Measurements from ENCODE around the gene ANKRD55.
"Not testable (repeated sequence)": the region's sequence is repeated elsewhere in the genome, so short reads cannot be mapped to it uniquely, and the experiment has no call there.

Gene ANKRD55

GRCh38 chr5:56154732-56155484 is 78.2 kb downstream of the ANKRD55 start:
- no peaks in the 10 kb centered on the region for H3K36me3 ChIP-seq (ENCODE audit: control insufficient read depth in 2 of 2, insufficient read depth in 1 of 2, low read length in 2 of 2)
- ChIA-PET POLR2A (interaction anchor here (0.6 to 0.7 kb wide), 2 partner anchors 22 to 160 kb away, joined by 3 to 4 read pairs; partner anchors contain the start of gene IL6ST), CTCF (interaction anchor here (1.2 kb wide), 1 partner anchor 394 kb away, joined by 4 read pairs; no protein-coding TSS in a partner anchor)
- TF ChIP-seq ZNF843 (tag by site-specific recombination; IDR thresholded peaks at IDR 0.05) = no peak
- TF ChIP-seq ZBTB17 (tag by site-specific recombination; IDR thresholded peaks at IDR 0.05) = peak; percentile 39; the same call in 1 of the 2 replicates
- H3K4me1 ChIP-seq (ENCODE audit: control insufficient read depth, insufficient read depth, low read length) = no peaks in the 10 kb centered on the region
- H3K4me3 ChIP-seq (ENCODE audit: low read depth, low read length) = no peak overlapping the region
- H3K9me3 ChIP-seq (ENCODE audit: control insufficient read depth, insufficient read depth, low read depth, low read length) = no peaks in the 10 kb centered on the region
- H3K27ac ChIP-seq (ENCODE audit: extremely low read depth, low read depth, low read length) = no peak overlapping the region

GRCh38 chr5:56152437-56152836 is 80.7 kb downstream of the ANKRD55 start:
- ChIA-PET POLR2A (no interaction called here), CTCF (no interaction called here)
- no peaks in the 10 kb centered on the region for H3K36me3 ChIP-seq (ENCODE audit: control insufficient read depth in 2 of 2, insufficient read depth in 1 of 2, low read length in 2 of 2)
- no peak for TF ChIP-seq MYNN (tag by site-specific recombination; IDR thresholded peaks at IDR 0.05; ENCODE audit: borderline replicate concordance)
- no peak for TF ChIP-seq HOXA7 (CRISPR knock-in tag; IDR thresholded peaks at IDR 0.05; ENCODE audit: borderline replicate concordance)
- TF ChIP-seq ZNF513 (tag by site-specific recombination; IDR thresholded peaks at IDR 0.05) = no peak
- no peak for TF ChIP-seq KLF1 (tag by site-specific recombination; IDR thresholded peaks at IDR 0.05)
- TF ChIP-seq PRDM1 (tag by site-specific recombination; IDR thresholded peaks at IDR 0.05) = no peak
- TF ChIP-seq ZNF266 (tag by site-specific recombination; IDR thresholded peaks at IDR 0.05; ENCODE audit: low read depth) = no peak
- no peak for TF ChIP-seq ZNF133 (tag by site-specific recombination; IDR thresholded peaks at IDR 0.05)
- TF ChIP-seq ZNF10 (tag by site-specific recombination; IDR thresholded peaks at IDR 0.05) = no peak
- no peak for TF ChIP-seq RBAK (tag by site-specific recombination; IDR thresholded peaks at IDR 0.05)
- TF ChIP-seq SETDB1 (IDR thresholded peaks at IDR 0.05; ENCODE audit: insufficient read length, low read length) = no peak
- TF ChIP-seq, protein P1, sequence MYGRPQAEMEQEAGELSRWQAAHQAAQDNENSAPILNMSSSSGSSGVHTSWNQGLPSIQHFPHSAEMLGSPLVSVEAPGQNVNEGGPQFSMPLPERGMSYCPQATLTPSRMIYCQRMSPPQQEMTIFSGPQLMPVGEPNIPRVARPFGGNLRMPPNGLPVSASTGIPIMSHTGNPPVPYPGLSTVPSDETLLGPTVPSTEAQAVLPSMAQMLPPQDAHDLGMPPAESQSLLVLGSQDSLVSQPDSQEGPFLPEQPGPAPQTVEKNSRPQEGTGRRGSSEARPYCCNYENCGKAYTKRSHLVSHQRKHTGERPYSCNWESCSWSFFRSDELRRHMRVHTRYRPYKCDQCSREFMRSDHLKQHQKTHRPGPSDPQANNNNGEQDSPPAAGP (tag by site-specific recombination; IDR thresholded peaks at IDR 0.05) = no peak
- no peak for TF ChIP-seq KLF10 (tag by site-specific recombination; IDR thresholded peaks at IDR 0.05)
- no peaks in the 10 kb centered on the region for H3K4me1 ChIP-seq (ENCODE audit: control insufficient read depth, insufficient read depth, low read length)
- H3K4me3 ChIP-seq (ENCODE audit: low read depth, low read length) = no peak overlapping the region
- no peaks in the 10 kb centered on the region for H3K9me3 ChIP-seq (ENCODE audit: control insufficient read depth, insufficient read depth, low read depth, low read length)
- H3K27ac ChIP-seq (ENCODE audit: extremely low read depth, low read depth, low read length) = no peak overlapping the region

GRCh38 chr5:56150756-56151155 is 82.4 kb downstream of the ANKRD55 start:
- H3K9me3 ChIP-seq (ENCODE audit: control insufficient read depth, insufficient read depth, low read depth, low read length); H3K27ac ChIP-seq (ENCODE audit: extremely low read depth, low read depth, low read length); POLR2A ChIA-PET; H3K36me3 ChIP-seq (ENCODE audit: control insufficient read depth in 2 of 2, insufficient read depth in 1 of 2, low read length in 2 of 2); CTCF ChIA-PET; H3K4me1 ChIP-seq (ENCODE audit: control insufficient read depth, insufficient read depth, low read length); H3K4me3 ChIP-seq (ENCODE audit: low read depth, low read length): not testable (repeated sequence)

GRCh38 chr5:56148453-56148971 is 84.6 kb downstream of the ANKRD55 start:
- Histone ChIP-seq H3K4me1 (ENCODE audit: control insufficient read depth, insufficient read depth, low read length) (no peaks in the 10 kb centered on the region), H3K27ac (ENCODE audit: extremely low read depth, low read depth, low read length) (no peak overlapping the region), H3K4me3 (ENCODE audit: low read depth, low read length) (no peak overlapping the region), H3K36me3 (ENCODE audit: control insufficient read depth in 2 of 2, insufficient read depth in 1 of 2, low read length in 2 of 2) (no peaks in the 10 kb centered on the region), H3K9me3 (ENCODE audit: control insufficient read depth, insufficient read depth, low read depth, low read length) (no peaks in the 10 kb centered on the region)
- ChIA-PET POLR2A (no interaction called here), CTCF (interaction anchor here (0.6 to 0.7 kb wide), 2 partner anchors 52 to 55 kb away, joined by 3 to 4 read pairs; no protein-coding TSS in a partner anchor)
- TF ChIP-seq ZBTB7A (tag by site-specific recombination; IDR thresholded peaks at IDR 0.05; ENCODE audit: low read depth) = no peak
- TF ChIP-seq HIC1 (tag by site-specific recombination; IDR thresholded peaks at IDR 0.05) = no peak
- TF ChIP-seq ELK4 (IDR thresholded peaks at IDR 0.05; ENCODE audit: borderline replicate concordance, low read depth, low read length) = no peak
- TF ChIP-seq ZNF792 (tag by site-specific recombination; IDR thresholded peaks at IDR 0.05) = no peak
- TF ChIP-seq ZBTB26 (tag by site-specific recombination; optimal IDR thresholded peaks at IDR 0.05) = no peak
- no peak for TF ChIP-seq ZNF48 (tag by site-specific recombination; IDR thresholded peaks at IDR 0.05)
- no peak for TF ChIP-seq GFI1B (tag by site-specific recombination; IDR thresholded peaks at IDR 0.05)

All from HEK293 (cell line).